IgD-negative memory B cell (primary cell): ENCODE results near the gene FRMPD2. TPM values are rescaled to one million over a fixed set of nuclear protein-coding genes. Genes with fewer than 3 reads are reported as not detected.
"Not testable (repeated sequence)": the region's sequence is repeated elsewhere in the genome, so short reads cannot be mapped to it uniquely, and the experiment has no call there.

Source experiments
- H3K27ac Mint-ChIP-seq, 3 donors: one replicate each; pipeline ENCODE4 v1.8.0; 2020 to 2022; ENCODE audit warnings: mild to moderate bottlenecking in 3 of 3, mixed read lengths in 3 of 3, moderate library complexity in 1 of 3
- H3K27me3 Mint-ChIP-seq: one replicate; pipeline ENCODE4 v1.8.0; 2021; ENCODE audit warnings: mixed read lengths
- H3K36me3 Mint-ChIP-seq: one replicate; pipeline ENCODE4 v1.8.0; 2020; ENCODE audit warnings: mild to moderate bottlenecking, mixed read lengths
- H3K4me1 Mint-ChIP-seq, 3 donors: one replicate each; pipeline ENCODE4 v1.8.0; 2020 to 2022; ENCODE audit warnings: mixed read lengths in 3 of 3, mild to moderate bottlenecking in 1 of 3
- H3K4me3 Mint-ChIP-seq, 4 donors: one replicate each; pipeline ENCODE4 v1.8.0; 2020 to 2022; ENCODE audit warnings: mild to moderate bottlenecking in 4 of 4, mixed read lengths in 4 of 4, moderate library complexity in 3 of 4
- H3K9me3 Mint-ChIP-seq, 3 donors: one replicate each; pipeline ENCODE4 v1.8.0; 2020 to 2021; ENCODE audit warnings: mixed read lengths in 3 of 3, mild to moderate bottlenecking in 1 of 3
- polyA plus RNA-seq: library from polyadenylated mRNA; unstranded; fragments of 300-500 nt; fragmentation: Illumina TruSeq; gene quantifications from one replicate; pipeline ENCODE4 v1.2.3, GENCODE V29; 2021

Gene FRMPD2
- polyA plus RNA-seq, 1 donor from 2014 or later, result not detected

DNA sequence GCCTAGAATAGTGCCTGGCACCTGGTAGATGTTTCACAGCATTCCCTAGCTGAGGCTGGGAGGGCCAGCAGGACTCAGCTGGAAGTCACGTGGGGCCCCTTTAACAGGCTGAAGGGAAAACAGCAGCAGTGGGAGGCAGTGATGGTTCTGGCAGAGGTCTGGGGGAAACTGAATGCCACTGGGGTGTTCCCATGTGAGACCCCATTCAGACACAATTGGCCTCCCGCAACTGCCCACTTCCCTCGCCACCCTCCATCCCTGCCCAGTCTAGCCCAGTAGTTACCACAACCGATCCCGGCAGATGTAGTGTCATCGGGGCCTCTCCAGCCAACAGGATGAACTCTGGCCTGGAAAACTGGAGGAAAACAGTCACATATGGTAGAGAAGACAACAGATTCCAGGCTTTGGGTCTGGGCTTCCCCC, 38.3 kb downstream of the FRMPD2 start:
- Mint-ChIP-seq H3K4me1 (peaks cover 0 to 4% (median 2%) of the 10 kb centered on the region in 3 donors), H3K9me3 (no peaks in the 10 kb centered on the region), H3K36me3 (no peaks in the 10 kb centered on the region), H3K4me3 (no peak overlapping the region), H3K27me3 (peaks cover 9% of the 10 kb centered on the region), H3K27ac (no peak overlapping the region)

DNA sequence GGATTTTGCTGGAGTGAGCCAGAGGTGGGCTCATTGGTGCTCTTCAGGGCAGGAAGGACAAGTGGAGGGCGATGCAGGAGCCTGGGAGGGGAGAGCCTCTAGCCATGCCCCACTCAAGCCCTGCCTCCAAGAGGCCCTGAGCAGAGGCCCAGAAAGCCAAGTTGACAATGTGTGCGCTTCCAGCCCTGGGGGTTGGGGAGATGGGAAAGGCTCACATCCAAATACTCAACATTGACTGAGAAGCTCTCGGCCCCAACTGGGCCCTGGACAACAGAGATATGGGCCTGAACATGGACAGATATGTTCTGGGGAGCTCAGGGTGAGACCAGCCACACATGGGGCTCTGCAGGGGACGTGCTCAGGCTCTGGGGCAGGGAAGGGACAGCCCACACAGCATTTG, 39.0 kb downstream of the FRMPD2 start:
- Mint-ChIP-seq H3K27me3 (peaks cover 14% of the 10 kb centered on the region), H3K4me3 (no peak overlapping the region), H3K36me3 (no peaks in the 10 kb centered on the region), H3K27ac (no peak overlapping the region), H3K4me1 (peaks cover 0 to 4% (median 2%) of the 10 kb centered on the region in 3 donors), H3K9me3 (no peaks in the 10 kb centered on the region)

DNA sequence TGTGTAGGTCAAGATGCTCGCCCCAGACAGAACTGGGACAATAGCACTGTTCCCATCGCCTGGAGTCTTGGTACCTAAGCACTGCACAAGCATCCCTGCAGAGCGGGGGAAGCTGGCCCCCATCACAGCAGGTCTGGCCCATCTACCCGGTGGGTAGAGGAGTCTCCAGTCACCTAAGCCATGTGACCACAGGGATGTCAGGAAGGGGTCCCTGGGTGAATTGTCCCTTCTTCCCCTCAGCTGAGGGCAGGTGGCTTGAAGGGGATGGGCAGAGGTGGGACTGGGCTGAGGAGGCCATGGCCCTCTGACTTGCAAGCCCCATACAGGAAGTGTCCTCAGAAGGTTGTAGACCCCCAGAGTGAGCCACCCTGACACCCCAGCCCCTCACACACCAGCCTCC, 39.7 kb downstream of the FRMPD2 start:
- Mint-ChIP-seq H3K9me3 (no peaks in the 10 kb centered on the region), H3K27me3 (peaks cover 14% of the 10 kb centered on the region), H3K36me3 (no peaks in the 10 kb centered on the region), H3K4me1 (peaks cover 0 to 4% (median 2%) of the 10 kb centered on the region in 3 donors), H3K4me3 (no peak overlapping the region), H3K27ac (no peak overlapping the region)

DNA sequence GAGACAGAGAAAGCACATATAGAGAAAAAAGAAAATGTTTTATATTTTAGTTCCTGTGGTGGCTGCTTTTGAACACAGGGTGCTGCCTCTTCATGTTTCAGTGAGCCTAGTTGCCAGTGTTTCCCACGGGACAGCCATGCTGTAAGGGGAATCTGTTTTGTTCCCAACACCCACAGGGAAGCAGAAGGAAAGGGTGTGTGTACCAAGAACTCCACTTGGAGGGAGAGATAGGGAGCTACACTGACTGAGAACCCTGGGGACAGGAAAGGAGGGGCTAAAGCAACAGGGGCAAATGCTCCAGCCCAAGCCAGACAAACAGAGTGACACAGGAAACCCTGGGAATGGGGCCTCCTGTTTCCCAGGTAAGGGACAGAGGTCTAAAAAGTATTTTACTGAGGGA, 40.2 kb downstream of the FRMPD2 start:
- Mint-ChIP-seq H3K27ac (no peak overlapping the region), H3K4me3 (no peak overlapping the region), H3K36me3 (no peaks in the 10 kb centered on the region), H3K4me1 (peaks cover 0 to 4% (median 2%) of the 10 kb centered on the region in 3 donors), H3K9me3 (no peaks in the 10 kb centered on the region), H3K27me3 (peaks cover 14% of the 10 kb centered on the region)

DNA sequence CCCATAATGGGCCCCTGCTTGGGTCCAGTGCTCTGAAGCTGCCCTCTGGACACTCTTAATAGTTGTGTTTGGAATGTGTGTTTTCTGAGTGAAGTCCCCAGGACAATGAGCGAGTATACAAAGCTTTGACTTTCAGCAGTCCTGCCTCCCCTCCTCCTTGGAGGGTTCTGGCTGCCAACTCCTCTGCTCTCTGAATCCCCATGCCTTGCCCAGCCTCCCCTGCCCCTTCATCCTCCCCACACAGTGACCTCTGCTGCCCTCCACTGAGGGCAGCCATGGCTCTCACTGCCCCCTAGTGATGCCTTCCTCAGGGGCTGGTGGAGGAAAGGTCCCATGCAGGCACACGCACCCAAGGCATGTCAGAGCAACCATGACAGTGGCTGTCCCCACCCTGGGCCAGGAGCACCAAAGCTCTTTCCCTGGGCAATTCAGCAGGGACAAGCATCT, 40.9 kb downstream of the FRMPD2 start:
- no peaks in the 10 kb centered on the region for H3K9me3 Mint-ChIP-seq
- H3K4me3 Mint-ChIP-seq, result no peak overlapping the region
- H3K36me3 Mint-ChIP-seq, result no peaks in the 10 kb centered on the region
- peaks cover 0 to 4% (median 2%) of the 10 kb centered on the region in 3 donors for H3K4me1 Mint-ChIP-seq
- peaks cover 14% of the 10 kb centered on the region for H3K27me3 Mint-ChIP-seq
- no peak overlapping the region for H3K27ac Mint-ChIP-seq

DNA sequence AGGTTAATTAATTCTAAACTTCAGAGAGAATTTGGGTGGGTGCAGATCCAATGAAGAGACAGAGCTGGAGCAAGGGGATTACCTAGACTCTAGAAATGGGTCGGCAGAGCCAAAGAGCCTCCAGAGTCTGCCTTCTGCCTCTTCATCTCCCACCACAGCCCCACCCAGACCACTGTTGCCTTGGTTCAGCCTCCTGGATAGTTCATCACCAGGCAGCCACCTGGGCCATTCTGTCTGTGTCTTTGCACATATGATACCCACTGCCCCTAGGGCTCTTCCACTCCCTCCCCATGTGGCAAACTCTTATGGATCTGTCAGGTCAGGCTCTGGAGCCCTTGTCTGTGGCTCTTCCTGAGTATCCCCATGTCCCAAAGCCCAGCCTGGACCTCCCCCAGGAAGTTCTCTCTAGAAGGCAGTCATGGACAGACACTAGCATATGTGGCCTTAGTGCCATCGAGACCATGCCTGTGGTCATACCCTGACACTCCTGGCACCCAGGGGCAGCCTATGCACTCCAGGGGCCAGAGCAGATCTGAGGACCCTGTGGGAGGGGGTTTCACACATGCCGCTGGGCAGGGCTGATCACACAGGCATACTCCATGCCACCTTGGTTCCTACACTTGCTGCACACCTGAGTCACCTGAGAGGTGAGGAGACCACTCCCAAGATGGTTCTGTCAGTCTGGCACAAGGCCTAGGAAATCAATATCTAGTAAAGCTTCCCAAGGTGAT, 41.6 kb downstream of the FRMPD2 start:
- H3K27ac Mint-ChIP-seq, result no peak overlapping the region
- H3K9me3 Mint-ChIP-seq, result no peaks in the 10 kb centered on the region
- H3K36me3 Mint-ChIP-seq, result no peaks in the 10 kb centered on the region
- peaks cover 0 to 4% (median 2%) of the 10 kb centered on the region in 3 donors for H3K4me1 Mint-ChIP-seq
- no peak overlapping the region for H3K4me3 Mint-ChIP-seq
- peaks cover 14% of the 10 kb centered on the region for H3K27me3 Mint-ChIP-seq

DNA sequence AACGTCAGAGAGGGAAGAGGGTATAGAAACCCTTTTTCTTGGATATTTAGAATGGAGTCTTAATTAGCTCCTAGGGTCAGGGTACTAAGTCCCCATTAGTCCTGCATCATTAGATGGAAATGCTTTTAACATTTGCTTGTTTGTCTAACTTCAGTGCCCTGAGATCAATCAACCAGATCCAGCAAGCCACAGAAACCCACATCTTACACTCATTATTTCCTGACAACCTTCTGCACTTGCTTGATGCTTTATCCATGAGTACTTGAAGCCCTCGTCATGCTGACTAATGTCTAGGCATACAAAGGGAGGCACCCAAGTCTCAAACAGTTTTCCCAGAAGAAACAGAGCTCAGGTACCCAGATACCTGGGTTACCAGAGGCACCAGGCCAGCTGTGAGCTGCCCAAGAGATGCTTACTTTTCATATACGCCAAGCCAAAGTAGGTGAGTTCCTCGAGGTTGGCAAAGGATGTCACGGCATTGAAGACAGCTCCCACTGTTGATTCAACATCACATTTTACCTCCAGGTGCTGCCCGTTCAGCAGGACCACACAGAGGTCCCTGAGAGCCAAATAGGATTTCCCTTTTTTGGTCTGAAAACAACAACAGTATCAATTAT, 42.7 kb downstream of the FRMPD2 start:
- H3K36me3 Mint-ChIP-seq, result no peaks in the 10 kb centered on the region
- H3K4me3 Mint-ChIP-seq, result no peak overlapping the region
- peaks cover 0 to 4% (median 2%) of the 10 kb centered on the region in 3 donors for H3K4me1 Mint-ChIP-seq
- no peaks in the 10 kb centered on the region for H3K9me3 Mint-ChIP-seq
- no peak overlapping the region for H3K27ac Mint-ChIP-seq
- H3K27me3 Mint-ChIP-seq, result peaks cover 14% of the 10 kb centered on the region

DNA sequence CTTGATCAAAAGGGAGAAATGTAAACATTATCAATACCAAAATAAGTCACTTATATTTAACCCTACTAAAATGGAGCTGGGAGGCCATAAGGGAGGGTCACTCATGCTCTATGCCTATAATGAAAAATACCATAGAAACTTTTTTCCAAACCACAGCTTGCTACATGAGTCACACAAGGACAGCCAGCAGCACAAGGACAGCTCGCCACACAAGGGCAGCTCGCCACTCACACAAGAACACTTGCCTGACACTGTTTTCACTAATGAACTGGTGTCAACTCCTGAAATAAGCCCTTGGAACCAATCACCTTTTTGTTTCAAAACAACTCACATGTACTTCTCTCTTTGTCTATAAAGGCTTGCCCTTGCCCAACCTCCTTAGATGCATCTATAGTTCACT, 43.3 kb downstream of the FRMPD2 start:
- Mint-ChIP-seq H3K4me3 (no peak overlapping the region), H3K4me1 (peaks cover 0 to 4% (median 2%) of the 10 kb centered on the region in 3 donors), H3K27me3 (peaks cover 14% of the 10 kb centered on the region), H3K27ac (no peak overlapping the region), H3K36me3 (no peaks in the 10 kb centered on the region), H3K9me3 (no peaks in the 10 kb centered on the region)

DNA sequence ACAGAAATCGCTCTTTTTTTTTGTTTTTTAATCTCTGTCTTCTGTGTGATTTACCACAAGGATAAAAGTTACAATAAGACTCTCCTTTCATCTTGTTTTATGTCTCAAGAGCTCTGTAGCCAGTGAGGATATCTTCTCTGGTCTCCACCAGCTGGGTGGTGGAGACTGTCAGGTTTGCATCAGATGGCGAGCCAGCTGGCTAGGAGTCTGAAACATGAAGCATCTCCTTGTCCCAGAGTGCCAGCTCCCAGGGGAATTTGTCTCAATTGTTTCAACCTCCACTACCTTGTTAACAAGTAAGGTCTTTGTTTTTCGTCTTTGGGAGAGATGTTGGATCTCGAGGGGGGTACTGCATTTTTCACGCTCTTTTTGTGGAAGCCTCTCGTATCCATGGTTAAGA, 47.3 kb downstream of the FRMPD2 start:
- H3K9me3 Mint-ChIP-seq, result peaks cover 0 to 2% (median 0%) of the 10 kb centered on the region in 3 donors
- no peak overlapping the region for H3K4me3 Mint-ChIP-seq
- H3K4me1 Mint-ChIP-seq, result peaks cover 2 to 4% (median 3%) of the 10 kb centered on the region in 3 donors
- H3K27me3 Mint-ChIP-seq, result peaks cover 16% of the 10 kb centered on the region
- no peaks in the 10 kb centered on the region for H3K36me3 Mint-ChIP-seq
- no peak overlapping the region for H3K27ac Mint-ChIP-seq

DNA sequence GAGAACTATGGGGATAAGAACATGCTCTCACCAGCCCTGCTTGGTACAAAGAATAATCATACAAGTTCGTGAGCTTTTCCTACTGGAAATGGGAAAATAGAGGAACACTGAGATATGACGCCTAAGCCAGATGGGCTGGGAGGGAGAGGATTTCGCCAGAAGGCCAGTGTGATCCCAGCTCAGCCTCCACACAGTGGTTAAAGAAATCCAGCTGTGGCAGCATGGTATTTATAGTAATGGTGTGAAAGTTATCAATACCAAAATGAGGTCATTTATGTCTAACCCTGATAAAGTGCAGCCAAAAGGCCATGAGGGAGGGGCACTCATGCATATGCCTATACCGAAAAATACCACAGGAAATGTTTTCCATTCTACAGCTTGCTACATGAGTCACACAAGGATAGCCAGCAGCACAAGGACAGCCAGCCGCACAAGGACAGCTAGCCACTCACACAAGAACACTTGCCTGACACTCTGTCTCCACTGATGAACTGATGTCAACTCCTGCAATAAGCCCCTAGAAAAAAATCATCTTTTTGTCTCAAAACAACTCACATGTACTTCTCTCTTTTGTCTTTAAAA, 49.4 kb downstream of the FRMPD2 start:
- peaks cover 0 to 6% (median 0%) of the 10 kb centered on the region in 3 donors for H3K4me1 Mint-ChIP-seq
- no peak overlapping the region for H3K27ac Mint-ChIP-seq
- H3K36me3 Mint-ChIP-seq, result no peaks in the 10 kb centered on the region
- H3K27me3 Mint-ChIP-seq, result peaks cover 12% of the 10 kb centered on the region
- peaks cover 0 to 10% (median 4%) of the 10 kb centered on the region in 3 donors for H3K9me3 Mint-ChIP-seq
- H3K4me3 Mint-ChIP-seq, result no peak overlapping the region

DNA sequence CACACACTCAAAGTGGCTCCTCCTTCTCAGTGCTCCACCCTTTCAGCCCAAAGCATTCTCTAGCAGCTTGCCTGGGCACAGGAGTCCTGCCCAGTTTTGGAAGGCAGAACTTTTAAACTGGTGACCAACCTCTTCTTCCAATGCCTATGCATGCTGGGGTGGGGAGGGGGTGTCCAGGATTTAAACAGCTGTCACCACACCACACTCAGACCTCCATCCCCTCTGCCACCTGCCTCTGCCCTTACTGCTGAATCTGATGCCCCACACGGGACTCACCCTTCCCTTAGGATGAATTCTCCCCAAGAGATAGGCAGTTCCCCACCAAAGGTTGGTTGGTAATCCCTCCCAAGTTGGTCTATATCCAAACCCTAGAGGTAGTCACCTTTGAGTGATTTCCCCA, 50.2 kb downstream of the FRMPD2 start:
- no peaks in the 10 kb centered on the region for H3K36me3 Mint-ChIP-seq
- no peak overlapping the region for H3K4me3 Mint-ChIP-seq
- H3K27me3 Mint-ChIP-seq, result peaks cover 19% of the 10 kb centered on the region
- peaks cover 0 to 10% (median 4%) of the 10 kb centered on the region in 3 donors for H3K9me3 Mint-ChIP-seq
- H3K27ac Mint-ChIP-seq, result no peak overlapping the region
- H3K4me1 Mint-ChIP-seq, result peaks cover 0 to 6% (median 0%) of the 10 kb centered on the region in 3 donors

DNA sequence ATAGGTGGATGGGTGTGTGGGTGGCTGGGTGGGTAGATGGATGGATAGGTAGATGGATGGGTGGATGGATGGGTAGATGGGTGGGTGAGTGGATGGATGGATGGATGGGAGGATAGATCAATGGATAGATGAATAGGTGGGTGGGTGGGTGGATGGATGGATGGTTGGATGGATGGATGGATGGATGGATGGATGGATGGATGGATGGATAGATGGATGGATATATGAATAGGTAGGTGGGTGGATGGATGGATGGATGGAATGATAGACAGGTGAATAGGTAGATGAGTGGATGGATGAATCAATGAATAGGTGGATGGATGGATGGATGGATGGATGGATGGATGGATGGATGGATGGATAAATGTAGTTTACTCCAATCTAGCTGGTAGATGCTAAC, 52.7 kb downstream of the FRMPD2 start:
- H3K27me3 Mint-ChIP-seq, result peaks cover 19% of the 10 kb centered on the region
- H3K4me3 Mint-ChIP-seq, result no peak overlapping the region
- no peak overlapping the region for H3K27ac Mint-ChIP-seq
- H3K4me1 Mint-ChIP-seq, result peaks cover 0 to 6% (median 0%) of the 10 kb centered on the region in 3 donors
- no peaks in the 10 kb centered on the region for H3K36me3 Mint-ChIP-seq
- peaks cover 0 to 10% (median 4%) of the 10 kb centered on the region in 3 donors for H3K9me3 Mint-ChIP-seq

DNA sequence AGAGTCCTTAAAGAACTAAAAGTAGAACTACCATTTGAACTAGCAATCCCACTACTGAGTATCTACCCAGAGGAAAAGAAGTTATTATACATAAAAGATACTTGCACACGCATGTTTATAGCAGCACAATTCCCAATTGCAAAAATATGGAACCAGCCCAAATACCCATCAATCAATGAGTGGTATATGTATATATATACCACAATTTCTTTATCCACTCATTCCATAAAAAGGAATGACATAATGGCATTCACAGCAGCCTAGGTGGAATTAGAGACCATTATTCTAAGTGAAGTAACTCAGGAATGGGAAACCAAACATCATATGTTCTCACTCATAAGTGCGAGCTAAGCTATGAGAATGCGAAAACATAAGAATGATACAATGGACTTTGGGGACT, 53.5 kb downstream of the FRMPD2 start:
- H3K27ac Mint-ChIP-seq, H3K9me3 Mint-ChIP-seq, H3K36me3 Mint-ChIP-seq, H3K4me1 Mint-ChIP-seq, H3K4me3 Mint-ChIP-seq: not testable (repeated sequence)
- H3K27me3 Mint-ChIP-seq, result peaks cover 19% of the 10 kb centered on the region

DNA sequence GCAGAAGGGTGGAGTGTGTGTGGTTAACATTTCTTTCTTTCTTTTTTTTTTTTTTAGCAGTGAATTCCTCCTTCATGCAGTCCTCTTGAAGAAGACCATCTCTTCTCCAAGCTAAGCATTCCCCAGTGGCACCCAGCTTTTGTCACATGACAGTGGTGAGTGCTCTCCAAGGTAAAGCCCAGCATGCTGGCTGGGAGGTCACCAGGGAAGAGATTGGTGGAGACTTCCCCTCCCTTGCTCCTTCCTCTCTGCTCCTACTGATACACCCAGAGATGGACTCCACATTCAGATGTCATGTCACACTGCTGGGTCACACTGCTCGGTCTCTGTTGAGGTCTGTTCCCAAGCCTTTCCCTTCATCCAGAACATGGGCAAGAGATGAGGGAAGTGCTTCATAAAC, 55.3 kb downstream of the FRMPD2 start:
- no peaks in the 10 kb centered on the region for H3K36me3 Mint-ChIP-seq
- no peak overlapping the region for H3K27ac Mint-ChIP-seq
- H3K4me3 Mint-ChIP-seq, result no peak overlapping the region
- H3K4me1 Mint-ChIP-seq, result peaks cover 0 to 3% (median 0%) of the 10 kb centered on the region in 3 donors
- H3K9me3 Mint-ChIP-seq, result peaks cover 4 to 12% (median 4%) of the 10 kb centered on the region in 3 donors
- H3K27me3 Mint-ChIP-seq, result peaks cover 19% of the 10 kb centered on the region

DNA sequence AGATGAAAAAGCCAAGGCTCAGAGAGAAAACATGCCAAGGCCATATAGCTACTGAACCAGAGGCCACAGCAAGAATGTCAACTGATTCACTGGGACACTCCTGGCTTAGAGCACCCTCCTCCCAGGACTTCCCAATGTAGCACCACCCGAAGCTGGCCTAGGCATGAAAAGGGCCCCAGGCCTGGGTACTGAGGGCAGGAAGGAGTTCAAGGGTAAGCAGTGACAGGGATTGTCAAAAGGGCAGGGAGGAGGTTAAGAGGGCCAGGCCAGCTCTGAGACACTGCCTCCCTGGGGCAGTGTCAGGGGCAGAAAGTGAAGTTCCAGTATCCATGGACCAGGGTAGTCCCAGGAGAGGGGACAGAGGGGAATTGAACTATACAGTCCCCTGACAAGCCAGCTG, 57.8 kb downstream of the FRMPD2 start:
- Mint-ChIP-seq H3K4me1 (peaks cover 0 to 3% (median 0%) of the 10 kb centered on the region in 3 donors), H3K9me3 (peaks cover 4 to 7% (median 4%) of the 10 kb centered on the region in 3 donors), H3K36me3 (no peaks in the 10 kb centered on the region), H3K4me3 (no peak overlapping the region), H3K27me3 (peaks cover 10% of the 10 kb centered on the region), H3K27ac (peak overlapping the region in 1 of 3 donors; percentile 31)
